Measurements from ENCODE around the gene NPR2. TPM values are rescaled to one million over a fixed set of nuclear protein-coding genes. Genes with fewer than 3 reads are reported as not detected.
A peak's percentile ranks its signal among the peaks of the same experiment; 100 is the strongest.

NPR2 gene
- total and polyA plus RNA-seq, 4 experiments from 2014 or later: 0.97 to 15.9 (median 9.5) TPM

- intact Hi-C loops (cut with micrococcal nuclease): no loop called here
- peaks cover 25 to 32% of the 10 kb centered on the region in 2 donors for H3K36me3 Mint-ChIP-seq
- DNase-seq: no peak
- H3K4me3 Mint-ChIP-seq: peak overlapping the region in 1 of 8 donors; percentile 74
- Histone ChIP-seq H3K4me1 (ENCODE audit: insufficient read depth, low read length) (peaks cover 31% of the 10 kb centered on the region), H3K27me3 (ENCODE audit: insufficient read depth, low read length) (no peaks in the 10 kb centered on the region), H3K9me3 (ENCODE audit: control insufficient read depth in 1 of 2, low read length in 2 of 2) (no peaks in the 10 kb centered on the region), H3K27ac (ENCODE audit: low read depth, low read length) (no peak overlapping the region), H3K4me3 (ENCODE audit: low read length in 2 of 2) (no peak overlapping the region), H3K36me3 (ENCODE audit: insufficient read depth, low read length) (peaks cover 35% of the 10 kb centered on the region)
- H3K4me1 Mint-ChIP-seq: peaks cover 25 to 67% (median 52%) of the 10 kb centered on the region in 4 donors
- peak overlapping the region in 6 of 7 donors; percentile 27 to 99 (median 82) for H3K27ac Mint-ChIP-seq
- H3K9me3 Mint-ChIP-seq: peaks cover 0 to 2% (median 0%) of the 10 kb centered on the region in 8 donors
- ChIA-PET CTCF (ENCODE audit: partially characterized antibody) (interaction anchor here (1.1 to 6.0 kb wide), 11 partner anchors 8 to 138 kb away, joined by 3 to 33 read pairs (median 13); partner anchors contain the start of genes CCDC107, CREB3, GBA2 and RGP1), POLR2A (ENCODE audit: partially characterized antibody) (interaction anchor here (1.0 to 1.9 kb wide), 2 partner anchors 15 to 23 kb away, joined by 4 to 7 read pairs; partner anchors contain the start of genes CREB3 and TLN1)
- no peaks in the 10 kb centered on the region for H3K27me3 Mint-ChIP-seq
Observed at GRCh38 chr9:35755071-35755470, 36.3 kb upstream of the NPR2 start.

GRCh38 chr9:35756275-35757225 is 34.8 kb upstream of the NPR2 start:
- Mint-ChIP-seq H3K27ac (peak overlapping the region; percentile 81 to 99 (median 98)), H3K27me3 (no peaks in the 10 kb centered on the region), H3K4me1 (peaks cover 24 to 67% (median 49%) of the 10 kb centered on the region in 4 donors), H3K4me3 (peak overlapping the region; percentile 97 to 100 (median 98)), H3K9me3 (peaks cover 0 to 2% (median 0%) of the 10 kb centered on the region in 8 donors), H3K36me3 (peaks cover 24% of the 10 kb centered on the region in 2 donors)
- peak; percentile 68 to 80 (median 71) for DNase-seq
- H3K4me1 ChIP-seq (ENCODE audit: insufficient read depth, low read length): peaks cover 22% of the 10 kb centered on the region
- intact Hi-C loops (cut with micrococcal nuclease): loop anchor here (1.0 to 2.0 kb wide), 3 partner anchors 24 to 686 kb away; partner anchors contain the start of genes CREB3 and TLN1
- POLR2A ChIA-PET (ENCODE audit: partially characterized antibody): interaction anchor here (0.9 to 3.1 kb wide), 17 partner anchors 9 to 153 kb away, joined by 3 to 25 read pairs (median 6); partner anchors contain the start of genes CCDC107, CREB3, FAM221B and GBA2
- CTCF ChIA-PET (ENCODE audit: partially characterized antibody): interaction anchor here (0.7 to 6.0 kb wide), 30 partner anchors 10 to 434 kb away, joined by 3 to 33 read pairs (median 4); partner anchors contain the start of genes CCDC107, CLTA, CREB3 and GBA2
- peak overlapping the region; percentile 62 to 90 for H3K4me3 ChIP-seq (ENCODE audit: low read length in 2 of 2)
- H3K36me3 ChIP-seq (ENCODE audit: insufficient read depth, low read length): peaks cover 25% of the 10 kb centered on the region
- H3K9me3 ChIP-seq (ENCODE audit: control insufficient read depth in 1 of 2, low read length in 2 of 2): no peaks in the 10 kb centered on the region
- H3K27me3 ChIP-seq (ENCODE audit: insufficient read depth, low read length): no peaks in the 10 kb centered on the region
- H3K27ac ChIP-seq (ENCODE audit: low read depth, low read length): peak overlapping the region; percentile 70

- H3K27ac Mint-ChIP-seq: peak overlapping the region; percentile 86 to 98 (median 92)
- DNase-seq: peak in 2 of 5 donors; percentile 2 to 12
Observed at GRCh38 chr9:35757226-35757891, 34.0 kb upstream of the NPR2 start.

GRCh38 chr9:35757892-35758275 is 33.5 kb upstream of the NPR2 start:
- no peaks in the 10 kb centered on the region for H3K9me3 ChIP-seq (ENCODE audit: control insufficient read depth in 1 of 2, low read length in 2 of 2)
- H3K4me3 ChIP-seq (ENCODE audit: low read length in 2 of 2): peak overlapping the region in 1 of 2 donors; percentile 90
- H3K27ac Mint-ChIP-seq: peak overlapping the region in 6 of 7 donors; percentile 37 to 95 (median 69)
- DNase-seq: no peak
- CTCF ChIA-PET (ENCODE audit: partially characterized antibody): interaction anchor here (1.1 to 4.0 kb wide), 2 partner anchors 11 to 61 kb away, joined by 3 to 33 read pairs; partner anchors contain the start of genes GBA2 and RGP1
- H3K4me1 Mint-ChIP-seq: peaks cover 24 to 67% (median 47%) of the 10 kb centered on the region in 4 donors
- peaks cover 0 to 2% (median 0%) of the 10 kb centered on the region in 8 donors for H3K9me3 Mint-ChIP-seq
- intact Hi-C loops (cut with micrococcal nuclease): loop anchor here (2.0 kb wide), 2 partner anchors 25 to 687 kb away; partner anchors contain the start of genes CREB3 and TLN1
- H3K4me3 Mint-ChIP-seq: peak overlapping the region; percentile 40 to 100 (median 98)
- H3K27ac ChIP-seq (ENCODE audit: low read depth, low read length): no peak overlapping the region
- peaks cover 13 to 14% of the 10 kb centered on the region in 2 donors for H3K36me3 Mint-ChIP-seq
- H3K27me3 Mint-ChIP-seq: no peaks in the 10 kb centered on the region
- POLR2A ChIA-PET (ENCODE audit: partially characterized antibody): interaction anchor here (0.6 to 3.1 kb wide), 6 partner anchors 8 to 111 kb away, joined by 3 to 15 read pairs (median 4); partner anchors contain the start of genes CREB3 and TLN1
- peaks cover 12% of the 10 kb centered on the region for H3K36me3 ChIP-seq (ENCODE audit: insufficient read depth, low read length)
- peaks cover 22% of the 10 kb centered on the region for H3K4me1 ChIP-seq (ENCODE audit: insufficient read depth, low read length)
- H3K27me3 ChIP-seq (ENCODE audit: insufficient read depth, low read length): no peaks in the 10 kb centered on the region

More at GRCh38 chr9:35757226-35757891, 34.0 kb upstream of the NPR2 start:
- H3K27me3 Mint-ChIP-seq: no peaks in the 10 kb centered on the region
- peaks cover 24 to 71% (median 49%) of the 10 kb centered on the region in 4 donors for H3K4me1 Mint-ChIP-seq
- Histone ChIP-seq H3K4me3 (ENCODE audit: low read length in 2 of 2) (peak overlapping the region; percentile 58 to 90), H3K27ac (ENCODE audit: low read depth, low read length) (peak overlapping the region; percentile 70), H3K9me3 (ENCODE audit: control insufficient read depth in 1 of 2, low read length in 2 of 2) (no peaks in the 10 kb centered on the region), H3K4me1 (ENCODE audit: insufficient read depth, low read length) (peaks cover 22% of the 10 kb centered on the region), H3K36me3 (ENCODE audit: insufficient read depth, low read length) (peaks cover 17% of the 10 kb centered on the region), H3K27me3 (ENCODE audit: insufficient read depth, low read length) (no peaks in the 10 kb centered on the region)
- H3K4me3 Mint-ChIP-seq: peak overlapping the region; percentile 97 to 100 (median 98)
- intact Hi-C loops (cut with micrococcal nuclease): loop anchor here (2.0 kb wide), 2 partner anchors 25 to 687 kb away; partner anchors contain the start of genes CREB3 and TLN1
- peaks cover 0 to 2% (median 0%) of the 10 kb centered on the region in 8 donors for H3K9me3 Mint-ChIP-seq
- POLR2A ChIA-PET (ENCODE audit: partially characterized antibody): interaction anchor here (0.6 to 3.1 kb wide), 18 partner anchors 8 to 154 kb away, joined by 3 to 25 read pairs (median 5); partner anchors contain the start of genes CCDC107, CREB3, GBA2 and RGP1
- H3K36me3 Mint-ChIP-seq: peaks cover 18 to 19% of the 10 kb centered on the region in 2 donors
- CTCF ChIA-PET (ENCODE audit: partially characterized antibody): interaction anchor here (0.7 to 6.0 kb wide), 22 partner anchors 11 to 433 kb away, joined by 3 to 33 read pairs (median 5); partner anchors contain the start of genes CCDC107, CLTA, CREB3 and GBA2

- ChIA-PET CTCF (ENCODE audit: partially characterized antibody) (interaction anchor here (1.0 to 4.0 kb wide), 4 partner anchors 12 to 61 kb away, joined by 3 to 33 read pairs (median 6); partner anchors contain the start of genes GBA2 and RGP1), POLR2A (ENCODE audit: partially characterized antibody) (interaction anchor here (0.7 to 3.1 kb wide), 5 partner anchors 15 to 112 kb away, joined by 3 to 15 read pairs (median 3); partner anchors contain the start of genes CREB3 and TLN1)
- H3K4me1 Mint-ChIP-seq: peaks cover 25 to 68% (median 51%) of the 10 kb centered on the region in 4 donors
Observed at GRCh38 chr9:35758475-35759050, 32.8 kb upstream of the NPR2 start.

GRCh38 chr9:35759795-35760194 is 31.6 kb upstream of the NPR2 start:
- DNase-seq: no peak
- Mint-ChIP-seq H3K36me3 (peaks cover 2 to 9% of the 10 kb centered on the region in 2 donors), H3K27me3 (no peaks in the 10 kb centered on the region), H3K9me3 (peaks cover 0 to 2% (median 0%) of the 10 kb centered on the region in 8 donors), H3K27ac (peak overlapping the region in 1 of 7 donors; percentile 37), H3K4me1 (peaks cover 27 to 67% (median 49%) of the 10 kb centered on the region in 4 donors), H3K4me3 (peak overlapping the region in 5 of 8 donors; percentile 12 to 52 (median 13))
- Histone ChIP-seq H3K27me3 (ENCODE audit: insufficient read depth, low read length) (no peaks in the 10 kb centered on the region), H3K36me3 (ENCODE audit: insufficient read depth, low read length) (no peaks in the 10 kb centered on the region), H3K4me3 (ENCODE audit: low read length in 2 of 2) (no peak overlapping the region), H3K27ac (ENCODE audit: low read depth, low read length) (no peak overlapping the region), H3K4me1 (ENCODE audit: insufficient read depth, low read length) (peaks cover 22% of the 10 kb centered on the region), H3K9me3 (ENCODE audit: control insufficient read depth in 1 of 2, low read length in 2 of 2) (no peaks in the 10 kb centered on the region)
- CTCF ChIA-PET (ENCODE audit: partially characterized antibody): interaction anchor here (0.6 to 2.5 kb wide), 4 partner anchors 23 to 63 kb away, joined by 3 to 6 read pairs (median 4); no protein-coding TSS in a partner anchor
- intact Hi-C loops (cut with micrococcal nuclease): no loop called here
- POLR2A ChIA-PET (ENCODE audit: partially characterized antibody): no interaction called here

More at GRCh38 chr9:35758475-35759050, 32.8 kb upstream of the NPR2 start:
- DNase-seq: no peak
- intact Hi-C loops (cut with micrococcal nuclease): no loop called here
- H3K36me3 ChIP-seq (ENCODE audit: insufficient read depth, low read length): peaks cover 5% of the 10 kb centered on the region
- H3K9me3 ChIP-seq (ENCODE audit: control insufficient read depth in 1 of 2, low read length in 2 of 2): no peaks in the 10 kb centered on the region
- Mint-ChIP-seq H3K27ac (peak overlapping the region in 6 of 7 donors; percentile 26 to 95 (median 69)), H3K9me3 (peaks cover 0 to 2% (median 0%) of the 10 kb centered on the region in 8 donors), H3K27me3 (no peaks in the 10 kb centered on the region), H3K4me3 (peak overlapping the region; percentile 16 to 100 (median 48)), H3K36me3 (peaks cover 8 to 14% of the 10 kb centered on the region in 2 donors)
- H3K4me3 ChIP-seq (ENCODE audit: low read length in 2 of 2): no peak overlapping the region
- peaks cover 22% of the 10 kb centered on the region for H3K4me1 ChIP-seq (ENCODE audit: insufficient read depth, low read length)
- no peaks in the 10 kb centered on the region for H3K27me3 ChIP-seq (ENCODE audit: insufficient read depth, low read length)
- H3K27ac ChIP-seq (ENCODE audit: low read depth, low read length): no peak overlapping the region

All from CD4-positive, alpha-beta memory T cell (primary cell).